HG02884 (cell line): Measurements from ENCODE around the gene TNFAIP8L3.

Experiments used
- ATAC-seq: cut with Tn5 transposase; IDR thresholded peaks from one replicate; pipeline ENCODE4 v1.9.1; 2021; ENCODE audit warnings: mild to moderate bottlenecking, moderate library complexity; ENCODE audit not compliant: unreplicated experiment

The TNFAIP8L3 gene

DNA sequence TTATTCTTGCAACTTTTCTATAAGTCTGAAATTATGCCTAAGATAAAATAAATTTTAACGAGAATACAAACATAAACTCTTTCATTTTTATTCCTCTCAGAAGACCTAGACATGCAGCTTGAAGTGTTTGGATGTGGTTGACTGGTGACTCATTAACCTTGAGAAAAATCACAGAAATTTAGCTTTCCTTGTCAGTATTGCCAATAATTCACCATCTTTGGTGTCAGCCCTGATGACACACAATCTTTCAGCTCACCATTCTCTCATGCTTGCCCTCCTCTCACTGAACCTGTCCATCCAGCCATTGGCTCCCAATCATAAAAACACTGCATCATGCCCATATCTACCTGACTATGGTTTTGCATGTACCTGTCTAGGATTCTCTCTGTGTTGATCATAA lies 22.6 kb upstream of the TNFAIP8L3 start:
- ATAC-seq, result no peak

DNA sequence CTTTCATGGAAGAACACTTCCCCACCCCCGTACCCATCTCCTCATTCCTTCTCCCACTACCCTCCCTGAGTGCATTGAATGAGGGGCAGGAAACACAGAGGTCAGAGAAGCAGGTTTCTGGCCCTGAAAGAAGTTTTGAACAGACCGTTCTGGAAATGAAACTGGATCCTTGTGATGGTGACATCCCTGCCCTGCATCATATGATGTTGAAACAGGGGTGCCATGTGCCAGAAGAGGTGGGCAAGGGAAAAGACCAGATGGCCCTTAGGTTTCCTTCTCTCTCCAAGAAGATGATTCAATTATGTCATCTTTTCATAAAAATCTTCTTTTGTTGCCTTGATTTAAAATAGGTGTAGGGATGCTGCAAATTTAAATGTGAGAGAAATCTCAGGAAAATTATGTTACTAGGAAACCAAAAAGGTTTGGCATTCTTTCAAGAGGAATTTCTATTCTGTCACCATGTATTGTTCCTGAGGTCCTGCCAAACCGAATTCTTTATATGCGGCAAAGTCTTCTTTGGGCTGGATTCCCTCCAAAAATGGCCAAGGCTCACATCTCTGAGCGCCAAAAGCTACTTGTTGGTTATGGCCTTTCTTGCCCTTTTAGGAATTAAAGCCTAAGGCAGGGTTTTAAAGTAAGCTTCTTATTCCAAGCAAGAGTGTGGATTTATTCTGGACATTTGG lies 19.9 kb upstream of the TNFAIP8L3 start:
- ATAC-seq, result no peak

DNA sequence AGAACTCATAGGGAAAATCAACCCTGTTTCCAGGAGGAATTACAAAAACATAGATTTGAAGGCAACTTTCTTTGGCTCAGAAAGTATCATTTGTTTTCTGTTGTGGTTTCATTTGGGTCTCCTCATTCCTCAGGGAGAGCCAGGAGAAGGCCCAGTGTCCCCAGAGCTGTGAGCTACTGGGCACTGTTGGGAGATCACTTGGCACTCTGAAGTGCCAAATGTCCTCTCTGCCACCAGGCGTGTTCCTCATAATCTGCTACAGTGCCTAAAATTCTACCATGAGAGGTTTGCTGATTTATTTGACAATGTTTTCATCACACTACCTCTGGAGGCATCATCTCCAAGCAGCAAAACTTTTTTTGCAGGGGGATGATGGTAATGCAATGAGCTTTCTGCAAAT lies 17.4 kb upstream of the TNFAIP8L3 start:
- no peak for ATAC-seq

DNA sequence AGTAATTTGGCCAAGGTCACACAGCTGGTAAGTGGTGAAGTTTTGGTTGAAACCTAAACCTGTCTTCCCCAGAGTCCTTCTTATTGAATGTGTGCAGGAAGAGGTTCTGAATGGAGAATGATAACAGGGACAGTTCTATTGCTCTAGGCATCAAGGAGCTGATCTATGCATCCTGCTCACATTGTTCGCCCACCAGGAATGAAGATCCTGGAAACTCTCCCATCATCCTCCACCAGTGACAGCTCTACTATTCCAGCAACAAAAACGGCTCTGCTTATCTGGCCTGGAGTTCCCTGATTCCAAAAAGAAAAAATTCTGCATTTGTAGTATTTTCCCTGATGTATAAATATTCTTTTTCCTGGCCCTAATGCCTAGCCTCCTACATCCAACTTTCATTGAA lies 16.4 kb upstream of the TNFAIP8L3 start:
- ATAC-seq, result no peak

DNA sequence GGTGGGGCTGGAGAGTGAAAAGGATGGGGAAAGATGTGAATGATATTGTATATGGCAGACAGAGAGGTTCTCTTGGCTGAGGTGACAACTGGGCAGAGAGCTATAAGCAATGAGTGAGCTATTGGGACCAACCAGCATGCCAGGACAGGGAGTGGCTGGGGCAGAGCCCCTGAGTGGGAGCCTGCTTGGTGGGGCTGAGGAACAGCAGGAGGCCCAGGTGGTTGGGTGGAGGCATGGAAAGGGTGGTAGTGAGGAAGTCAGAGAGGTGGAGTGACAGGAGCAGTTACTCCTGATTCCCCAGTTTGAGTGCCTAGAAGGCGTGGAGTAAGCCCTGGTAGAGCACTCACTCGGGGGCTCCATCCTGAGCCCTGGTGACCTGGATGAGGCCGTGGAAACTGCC lies 15.5 kb upstream of the TNFAIP8L3 start:
- no peak for ATAC-seq

DNA sequence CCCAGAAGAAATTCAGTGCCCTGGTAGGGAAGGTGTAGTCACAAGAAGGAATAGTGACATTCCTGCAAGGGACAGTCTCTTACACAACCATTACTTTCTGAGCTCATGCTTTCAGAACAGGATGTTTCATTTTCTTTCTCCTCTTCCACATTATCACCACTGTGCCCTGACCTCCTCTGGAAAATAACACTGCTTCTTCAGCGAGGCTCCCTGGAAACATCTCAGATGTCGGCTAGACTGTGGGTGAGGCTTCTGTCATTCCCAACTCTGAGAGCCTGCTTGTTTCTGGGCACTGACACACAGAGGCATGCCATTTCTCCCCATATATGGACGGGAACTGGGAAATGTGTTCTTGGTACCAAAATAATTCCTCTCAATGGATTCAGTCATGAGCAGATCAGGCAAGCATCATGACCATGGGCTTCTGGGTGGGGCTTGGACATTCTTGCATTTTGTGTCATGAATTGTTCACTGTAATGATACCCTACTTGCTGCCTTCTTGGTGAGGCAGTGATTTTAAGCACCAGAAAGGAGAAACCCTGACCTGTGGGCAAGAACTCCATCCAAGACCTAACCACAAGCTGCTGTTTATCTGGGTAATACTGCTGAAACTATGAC lies 14.3 kb upstream of the TNFAIP8L3 start:
- no peak for ATAC-seq

DNA sequence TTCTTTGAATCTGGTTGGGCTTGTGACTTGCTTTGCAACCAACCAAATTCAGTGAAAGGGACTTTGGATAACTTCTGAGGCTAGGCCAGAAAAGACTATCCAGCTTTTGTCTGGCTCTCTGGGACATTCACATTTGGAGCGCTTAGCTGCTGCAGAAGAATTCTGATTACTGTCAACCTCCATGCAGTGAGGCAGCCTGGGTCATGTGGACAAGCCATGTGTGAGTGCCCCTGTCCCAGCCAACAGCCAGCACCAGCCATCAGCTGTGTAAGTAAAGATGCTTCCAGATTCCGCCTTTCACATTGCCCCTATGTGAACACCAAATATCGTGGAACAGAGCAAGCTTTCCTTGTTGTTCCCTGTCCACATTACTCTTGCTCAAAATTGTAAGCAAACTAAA lies 12.9 kb upstream of the TNFAIP8L3 start:
- ATAC-seq, result no peak

DNA sequence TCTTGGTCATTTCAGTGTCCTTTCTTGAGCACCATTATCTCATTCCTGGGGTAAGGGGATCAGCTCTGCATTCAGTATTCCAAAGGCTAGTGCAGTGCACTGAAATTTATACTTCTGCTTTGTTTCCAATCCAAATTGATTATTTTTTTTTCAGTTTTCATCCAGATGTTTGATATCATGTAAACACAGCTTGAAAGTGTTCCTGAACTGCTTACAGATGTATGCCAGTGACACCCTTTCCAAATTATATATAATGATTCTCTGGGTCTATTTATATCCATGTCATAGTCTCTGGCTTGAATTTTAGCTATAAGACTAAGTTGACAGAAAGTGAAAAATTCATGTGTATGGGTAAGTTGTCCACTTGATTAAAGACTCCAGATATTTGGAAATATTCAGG lies 11.8 kb upstream of the TNFAIP8L3 start:
- no peak for ATAC-seq

DNA sequence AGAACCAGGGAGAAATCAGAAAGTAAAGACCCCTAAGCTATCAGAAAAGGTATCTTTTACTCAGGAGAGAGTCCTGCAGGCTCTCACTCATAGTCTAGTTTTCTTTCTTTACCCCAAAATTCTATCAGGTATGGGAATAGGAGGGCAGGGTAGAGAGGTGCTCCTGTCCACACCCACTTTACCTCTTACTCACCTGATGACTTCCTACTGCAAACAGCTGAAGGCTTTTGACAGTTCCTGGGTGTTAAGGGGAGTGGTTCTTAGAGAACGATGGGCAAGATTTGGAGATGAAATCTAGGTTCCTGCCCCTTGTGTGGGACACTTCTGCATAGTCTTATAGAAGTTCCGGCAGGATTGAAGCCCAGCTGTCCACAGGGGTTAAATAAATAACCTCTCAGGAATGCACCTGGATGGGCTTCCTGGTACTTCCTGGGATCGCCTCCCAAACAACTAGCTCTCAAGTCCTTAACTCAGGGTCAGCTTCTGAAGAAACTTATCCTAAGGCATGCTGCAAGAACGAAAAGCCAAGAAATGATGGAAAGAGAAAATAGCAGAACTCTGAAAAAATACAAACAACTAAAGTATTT lies 10.8 kb upstream of the TNFAIP8L3 start:
- no peak for ATAC-seq

DNA sequence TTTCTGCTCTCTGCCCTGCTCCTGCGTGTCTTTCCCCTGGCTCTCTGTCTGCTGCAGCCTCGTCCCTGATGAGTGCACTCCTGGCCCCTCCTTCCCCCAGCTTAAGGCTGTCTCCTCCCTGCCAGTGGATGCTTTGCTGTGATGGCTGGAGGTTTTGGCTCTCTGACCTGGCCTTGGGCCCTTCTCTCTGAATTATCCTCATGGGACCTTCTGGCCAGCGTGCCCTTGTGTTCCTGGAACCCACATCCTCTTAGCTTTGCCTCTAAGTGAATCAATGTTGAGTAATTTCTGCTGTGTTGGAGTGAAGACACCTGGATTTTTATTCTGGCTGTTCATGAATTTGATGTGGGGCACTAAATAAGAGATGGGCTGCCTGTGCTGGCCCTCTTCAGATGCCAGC lies 9.8 kb upstream of the TNFAIP8L3 start:
- no peak for ATAC-seq

DNA sequence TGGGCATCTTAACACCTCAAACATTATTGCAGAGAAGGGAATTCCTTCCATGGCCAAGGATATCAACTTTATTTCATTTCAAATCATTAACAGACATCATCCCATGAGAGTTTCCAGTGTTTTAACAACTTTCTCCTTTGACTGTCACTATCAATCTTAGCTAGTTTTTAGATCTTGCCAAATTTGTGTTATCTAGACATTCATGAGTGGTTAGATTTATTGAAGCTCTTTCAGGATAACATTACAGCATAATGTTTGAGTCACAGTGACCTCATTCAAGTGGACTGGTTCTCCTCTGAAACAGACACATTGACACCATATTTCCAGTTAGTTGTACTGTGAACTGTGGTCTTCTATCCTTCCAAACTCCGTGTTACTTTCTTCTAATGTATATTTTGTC lies 8.6 kb upstream of the TNFAIP8L3 start:
- no peak for ATAC-seq

DNA sequence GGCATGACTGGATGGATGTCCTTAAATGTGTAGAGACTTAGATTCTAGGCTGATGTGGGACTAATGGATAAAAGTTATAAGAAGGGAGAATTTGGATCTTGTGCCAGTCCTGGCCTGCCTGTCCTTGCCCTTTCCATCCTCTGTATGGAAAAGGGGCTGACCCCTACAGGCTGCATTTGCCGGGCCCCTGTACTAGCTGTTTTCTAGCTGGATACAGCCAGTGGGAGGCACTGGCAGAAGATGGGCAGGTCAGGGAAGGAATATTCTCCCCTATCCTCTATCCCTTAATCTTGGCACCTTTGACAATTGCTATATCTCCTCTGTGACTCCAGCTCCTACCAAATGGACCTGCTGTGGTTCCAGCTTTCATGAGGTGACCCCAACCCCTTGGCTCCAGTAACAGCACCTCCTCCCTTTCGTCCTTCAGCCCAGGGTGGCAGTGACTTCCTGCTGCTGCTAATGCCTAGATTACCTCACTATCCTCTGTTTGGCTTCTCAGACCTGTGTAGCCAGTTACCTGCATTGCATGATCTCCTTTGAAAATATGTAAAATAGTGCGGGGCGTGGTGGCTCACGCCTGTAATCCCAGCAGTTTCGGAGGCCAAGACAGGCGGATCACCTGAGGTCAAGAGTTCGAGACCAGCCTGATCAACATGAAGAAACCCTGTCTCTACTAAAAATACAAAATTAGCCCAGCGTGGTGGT lies 6.2 kb upstream of the TNFAIP8L3 start:
- no peak for ATAC-seq

DNA sequence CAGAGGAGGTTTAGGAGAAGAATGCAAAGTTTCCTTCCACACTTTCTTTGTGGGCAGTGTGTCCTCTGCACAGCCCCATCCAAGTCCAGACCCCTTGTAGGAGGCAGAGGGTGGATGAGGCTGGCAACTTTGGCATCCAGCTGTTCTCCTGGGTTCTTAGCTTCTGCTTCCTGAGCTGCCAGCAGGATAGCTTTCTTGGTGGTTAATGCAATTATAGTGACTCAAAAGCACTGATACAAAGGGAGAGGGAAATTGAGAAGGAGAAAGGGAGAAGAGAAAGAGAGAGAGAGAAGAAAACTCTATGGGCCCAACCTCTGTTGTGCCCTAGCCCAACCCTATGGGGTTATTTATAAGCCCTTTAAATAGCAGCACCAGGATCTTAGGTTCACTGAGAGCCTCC lies 4.5 kb upstream of the TNFAIP8L3 start:
- no peak for ATAC-seq

DNA sequence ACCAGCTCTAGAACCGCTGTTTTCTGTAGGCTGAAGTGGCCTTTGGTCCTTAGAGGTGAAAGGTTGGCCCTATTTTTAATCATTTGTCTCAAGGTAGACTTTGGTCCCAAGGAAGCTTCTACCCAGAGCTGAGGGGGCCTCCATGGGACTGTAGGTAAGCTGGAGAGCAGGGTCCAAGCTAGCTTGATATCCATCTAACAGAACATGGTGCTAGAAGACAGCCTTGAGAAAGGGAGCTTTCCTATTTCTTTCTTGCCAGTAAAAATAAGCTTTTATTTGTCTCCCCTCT lies 3.6 kb upstream of the TNFAIP8L3 start:
- no peak for ATAC-seq

DNA sequence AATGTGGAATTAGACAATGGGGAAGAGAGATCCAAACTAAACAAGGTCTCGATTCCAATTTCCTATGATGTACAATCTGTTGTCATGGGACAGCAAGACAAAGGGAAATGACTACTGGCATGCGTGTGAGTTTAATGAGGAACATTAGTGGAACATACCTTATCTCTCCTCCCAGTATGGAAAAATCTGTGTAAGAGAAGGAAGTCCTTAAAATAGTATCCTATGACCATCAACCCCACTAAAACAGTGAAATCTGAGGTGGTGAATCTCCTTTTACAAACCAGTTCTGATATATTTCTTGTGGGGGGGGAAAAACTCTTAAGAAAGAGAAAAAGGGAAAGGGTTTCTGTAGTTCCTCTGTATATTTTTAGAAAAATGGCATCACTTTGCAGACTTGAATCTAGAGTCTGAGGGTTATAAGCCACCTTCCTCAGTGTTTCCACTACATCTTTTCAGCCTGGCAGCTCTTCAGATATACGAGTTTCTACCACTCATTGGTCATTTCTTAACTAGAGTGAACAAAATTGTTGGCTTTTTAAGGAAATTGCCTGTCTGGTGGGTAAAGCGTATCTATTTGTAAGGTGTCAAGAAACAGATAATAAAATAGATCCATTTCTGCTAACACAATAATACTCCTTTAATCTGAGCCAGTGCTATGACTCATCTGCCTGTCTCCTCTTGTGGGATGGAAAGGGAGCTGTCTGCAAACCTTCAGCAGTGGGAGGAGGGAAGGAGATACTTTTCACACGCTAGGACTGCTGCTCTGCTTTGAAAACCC lies 3.0 kb upstream of the TNFAIP8L3 start:
- ATAC-seq, result no peak

DNA sequence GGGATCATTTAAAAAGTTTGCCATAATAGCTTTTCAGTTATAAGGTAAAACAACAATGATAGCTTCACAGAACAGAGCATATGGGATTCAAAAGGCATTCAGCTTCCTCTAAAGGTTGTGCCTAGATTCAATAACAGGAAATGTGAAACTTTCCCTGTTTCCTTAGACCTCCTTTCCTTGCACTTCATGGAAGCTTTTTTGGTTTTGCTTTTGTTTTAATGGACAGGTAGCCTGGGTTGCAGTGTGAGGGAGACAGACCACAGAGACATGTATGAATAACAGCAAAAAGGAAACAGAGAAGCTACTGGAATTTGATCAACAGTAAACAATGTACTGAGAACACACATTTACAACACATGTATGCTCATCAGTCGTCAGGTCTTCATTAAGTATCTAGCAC lies 2.3 kb upstream of the TNFAIP8L3 start:
- ATAC-seq, result no peak

DNA sequence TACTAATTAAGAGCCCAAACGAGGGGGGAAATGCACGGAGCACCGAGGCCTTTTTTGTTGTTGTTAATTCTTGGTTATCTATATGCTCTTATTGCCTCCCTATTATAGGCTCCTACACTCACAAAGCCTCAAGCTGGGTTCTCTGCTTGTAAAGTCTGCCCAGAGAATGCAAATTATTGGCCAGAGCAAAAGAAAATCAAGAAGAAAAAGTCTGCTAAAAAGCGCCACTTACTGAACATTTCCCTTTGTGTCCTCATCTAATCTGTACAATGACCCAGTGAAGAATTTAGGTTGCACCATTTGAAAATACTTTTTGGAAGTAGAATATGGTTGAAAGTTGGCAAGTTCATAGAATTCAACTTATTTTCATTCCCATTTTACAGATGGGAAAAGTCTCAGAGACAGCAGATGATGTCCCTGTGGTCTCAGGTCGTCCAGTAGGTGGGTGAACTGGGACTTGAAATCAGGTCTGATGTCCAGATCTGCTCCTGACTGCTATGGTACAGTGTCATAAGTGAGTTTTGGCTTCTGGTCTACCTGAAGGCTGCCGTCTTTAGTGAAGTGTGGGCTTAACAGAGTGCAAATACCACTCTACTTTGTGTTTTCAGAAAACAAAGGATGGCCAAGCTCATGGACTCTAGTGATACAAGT lies 1.1 kb upstream of the TNFAIP8L3 start:
- no peak for ATAC-seq

DNA sequence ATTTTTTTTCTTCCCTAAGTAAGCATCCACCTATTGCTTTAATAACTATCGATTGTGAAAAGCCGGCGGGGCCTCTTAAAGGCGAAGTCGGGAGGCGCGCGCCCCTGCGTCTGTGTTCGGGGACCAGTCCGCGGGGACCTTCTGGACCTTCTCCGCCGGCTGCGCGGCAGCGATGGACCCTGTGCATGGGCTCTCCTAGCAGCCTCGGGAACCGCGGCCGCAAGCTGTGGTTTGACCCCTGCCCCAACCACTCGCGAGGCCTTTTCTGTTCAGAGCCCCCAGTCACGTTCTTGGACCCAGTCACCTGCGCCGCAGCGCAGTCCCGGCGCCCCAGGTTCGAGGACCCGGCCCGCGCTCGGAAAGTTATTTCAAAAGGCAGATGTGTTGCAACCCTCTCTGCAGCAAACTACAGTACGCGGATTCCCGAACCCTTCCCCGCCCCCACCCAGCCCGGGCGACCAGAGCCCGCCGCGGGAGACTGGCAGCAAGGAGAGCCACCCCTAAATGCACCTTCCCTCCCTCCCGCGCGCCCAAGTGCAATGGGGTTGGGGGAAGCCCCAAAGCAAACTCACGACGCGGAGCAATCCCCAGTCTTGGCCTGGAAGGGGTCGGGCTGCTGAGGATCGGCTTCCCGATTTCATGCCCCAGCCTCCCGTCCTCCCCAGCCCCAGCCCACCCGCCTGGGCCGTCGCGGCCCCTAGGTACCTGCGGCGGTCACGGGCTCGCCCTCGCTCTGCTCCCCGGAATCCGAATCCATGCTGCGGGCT lies 684 bp downstream of the TNFAIP8L3 start:
- ATAC-seq, result no peak

DNA sequence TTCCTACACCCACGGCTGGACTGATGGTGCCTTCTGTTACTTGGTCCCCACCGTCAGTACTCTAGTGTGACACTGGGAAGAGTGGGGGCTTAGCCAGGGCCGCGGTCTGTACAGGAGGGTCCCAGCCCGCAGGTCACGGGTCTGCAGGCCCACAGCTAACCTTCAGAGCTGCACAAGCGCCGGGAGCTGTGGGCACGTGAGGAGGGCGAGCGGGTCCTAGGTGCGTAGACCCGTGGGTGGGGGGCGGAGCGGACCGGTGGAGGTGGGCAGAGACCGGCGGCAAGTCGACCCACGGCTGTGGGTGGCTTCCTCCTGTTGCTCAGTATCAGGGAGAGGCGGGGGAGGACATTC lies 1.2 kb downstream of the TNFAIP8L3 start:
- no peak for ATAC-seq

DNA sequence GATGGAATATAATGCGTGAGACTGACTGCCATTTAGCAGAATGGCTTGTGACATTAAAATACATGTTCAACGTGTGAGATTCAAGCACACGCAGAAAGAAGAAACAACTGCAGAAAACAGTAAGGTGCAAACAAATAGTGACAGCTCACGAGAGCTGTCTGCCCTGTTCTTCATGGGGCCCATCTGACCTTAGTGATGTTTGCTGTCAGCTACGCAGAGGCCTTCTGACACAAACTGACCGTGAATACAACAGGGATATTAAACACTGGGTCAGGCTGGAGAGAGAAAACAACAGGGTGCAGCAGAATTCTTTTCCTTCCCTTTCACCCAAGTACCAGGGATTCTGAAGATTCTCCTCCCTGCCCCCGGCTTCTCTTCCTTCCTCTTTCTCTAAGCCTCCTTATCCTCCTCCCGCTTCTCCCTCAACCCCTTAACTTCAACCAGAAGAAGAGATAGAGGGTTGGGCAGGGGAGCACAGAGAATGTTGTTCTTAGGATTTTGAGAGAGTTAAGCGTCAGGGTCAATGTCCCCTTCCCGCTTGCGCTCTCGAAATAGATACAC lies 2.1 kb downstream of the TNFAIP8L3 start:
- no peak for ATAC-seq
